ENCODE results near the gene SRSF1. TPM values are rescaled to one million over a fixed set of nuclear protein-coding genes. Genes with fewer than 3 reads are reported as not detected.
A peak's percentile ranks its signal among the peaks of the same experiment; 100 is the strongest.

The SRSF1 gene
- total RNA-seq, 1 experiment from 2014 or later = 434 TPM

GRCh38 chr17:58007781-58008706 is 998 bp upstream of the SRSF1 start:
- Histone ChIP-seq H3K27ac (ENCODE audit: low read depth, low read length) (peak overlapping the region; percentile 100), H3K4me2 (ENCODE audit: low read length) (peak overlapping the region; percentile 82), H3K9ac (ENCODE audit: low read length) (peak overlapping the region; percentile 96), H3K79me2 (ENCODE audit: insufficient read depth, low read length) (peaks cover 40% of the 10 kb centered on the region), H2AFZ (ENCODE audit: low read depth, low read length, poor library complexity, severe bottlenecking) (peak overlapping the region; percentile 34), H3K27me3 (ENCODE audit: insufficient read depth, low read length) (no peaks in the 10 kb centered on the region), H3K4me1 (ENCODE audit: control insufficient read depth in 1 of 2, insufficient read depth in 2 of 2, low read length in 2 of 2) (peaks cover 24 to 38% of the 10 kb centered on the region in 2 experiments), H3K9me2 (ENCODE audit: insufficient read depth) (no peaks in the 10 kb centered on the region), H4K20me1 (ENCODE audit: insufficient read depth) (peaks cover 25% of the 10 kb centered on the region; the same call in 1 of the 2 replicates), H3K9me3 (ENCODE audit: control insufficient read depth in 1 of 2, insufficient read depth in 1 of 2, low read depth in 1 of 2, low read length in 2 of 2) (no peaks in the 10 kb centered on the region), H3K36me3 (ENCODE audit: control insufficient read depth in 1 of 2, insufficient read depth in 2 of 2, low read length in 2 of 2) (peaks cover 25 to 33% of the 10 kb centered on the region in 2 experiments), H3K4me3 (replicated peaks in 1 of 2; ENCODE audit: low read depth in 1 of 2, low read length in 2 of 2) (peak overlapping the region; percentile 88 to 94)
- DNase-seq (ENCODE audit: low read depth, low spot score) = no peak
- intact Hi-C loops (cut with micrococcal nuclease) = loop anchor here (1.0 kb wide), 1 partner anchor 76 kb away; no protein-coding TSS in a partner anchor
- ATAC-seq = peak; percentile 30
- ChIA-PET POLR2A (interaction anchor here (0.7 to 2.5 kb wide), 25 partner anchors 9 to 158 kb away, joined by 3 to 33 read pairs (median 5); partner anchors contain the start of genes DYNLL2 and MRPS23), RAD21 (ENCODE audit: low non-redundant PET in 1 of 2, low total read pairs in 2 of 2, uncharacterized antibody in 2 of 2, unreplicated experiment in 2 of 2) (no interaction called here), CTCF (interaction anchor here (1.1 to 2.4 kb wide), 4 partner anchors 9 to 149 kb away, joined by 3 to 11 read pairs (median 6); no protein-coding TSS in a partner anchor)
- TSS peak; percentile 81 for BruUV-seq (replicated peaks)
- TF ChIP-seq ZFX (IDR thresholded peaks at IDR 0.05) (no peak), RAD21 (IDR thresholded peaks at IDR 0.05; ENCODE audit: low read depth) (peak; percentile 27; the same call in 1 of the 2 replicates), SIN3A (IDR thresholded peaks at IDR 0.05; ENCODE audit: low read depth) (peak; percentile 3), ZBTB33 (IDR thresholded peaks at IDR 0.05; ENCODE audit: extremely low read depth, insufficient replicate concordance, low read length) (no peak), POLR2AphosphoS5 (IDR thresholded peaks at IDR 0.05; ENCODE audit: low read depth, low read length) (no peak; the same call in none of the 2 replicates), TCF7L2 (IDR thresholded peaks at IDR 0.05; ENCODE audit: borderline replicate concordance, extremely low read depth, insufficient read depth, insufficient read length) (no peak), CBX3 (IDR thresholded peaks at IDR 0.05; ENCODE audit: low read depth) (peak; percentile 7; the same call in 1 of the 2 replicates), EZH2phosphoT487 (IDR thresholded peaks at IDR 0.05; ENCODE audit: borderline replicate concordance) (no peak), FOSL1 (IDR thresholded peaks at IDR 0.05; ENCODE audit: low read depth) (no peak), SP1 (IDR thresholded peaks at IDR 0.05; ENCODE audit: low read depth) (no peak; the same call in 1 of the 2 replicates), SRF (IDR thresholded peaks at IDR 0.05; ENCODE audit: low read depth) (no peak), CTCF (IDR thresholded peaks at IDR 0.05 in 2 of 3, conservative IDR thresholded peaks at IDR 0.05 in 1 of 3; ENCODE audit: borderline replicate concordance in 1 of 3, insufficient read depth in 1 of 3, low read depth in 2 of 3, low read length in 2 of 3) (no peak), EGR1 (IDR thresholded peaks at IDR 0.05; ENCODE audit: low read depth) (no peak), ZNF274 (IDR thresholded peaks at IDR 0.05; ENCODE audit: low read depth, low read length) (no peak), POLR2A (IDR thresholded peaks at IDR 0.05; ENCODE audit: borderline replicate concordance, extremely low read depth, insufficient read depth, insufficient read length) (no peak), EZH2 (IDR thresholded peaks at IDR 0.05) (no peak), ELF1 (IDR thresholded peaks at IDR 0.05; ENCODE audit: borderline replicate concordance, low read depth) (no peak), MAX (IDR thresholded peaks at IDR 0.05) (no peak), YY1 (IDR thresholded peaks at IDR 0.05; ENCODE audit: extremely low read depth, insufficient replicate concordance, low read depth, low read length) (no peak)
